Stimulated activated CD8-positive, alpha-beta memory T cell treated with anti-CD3 and anti-CD28 coated beads, Interleukin-12 subunit alpha, Interleukin-12 subunit beta, amount 100 ng/mL, for 4 hours (primary cell): ENCODE data around the gene AGBL4.
"Not testable (repeated sequence)": the region's sequence is repeated elsewhere in the genome, so short reads cannot be mapped to it uniquely, and the experiment has no call there.

Experiments used
- DNase-seq: peaks from one replicate; pipeline ENCODE4 v3.0.0-alpha.2; 2020; ENCODE audit warnings: low read depth

Gene AGBL4

GRCh38 chr1:49435291-49435690 is 588.5 kb downstream of the AGBL4 start:
- no peak for DNase-seq

GRCh38 chr1:49424782-49425181 is 599.0 kb downstream of the AGBL4 start:
- DNase-seq, result no peak

DNA sequence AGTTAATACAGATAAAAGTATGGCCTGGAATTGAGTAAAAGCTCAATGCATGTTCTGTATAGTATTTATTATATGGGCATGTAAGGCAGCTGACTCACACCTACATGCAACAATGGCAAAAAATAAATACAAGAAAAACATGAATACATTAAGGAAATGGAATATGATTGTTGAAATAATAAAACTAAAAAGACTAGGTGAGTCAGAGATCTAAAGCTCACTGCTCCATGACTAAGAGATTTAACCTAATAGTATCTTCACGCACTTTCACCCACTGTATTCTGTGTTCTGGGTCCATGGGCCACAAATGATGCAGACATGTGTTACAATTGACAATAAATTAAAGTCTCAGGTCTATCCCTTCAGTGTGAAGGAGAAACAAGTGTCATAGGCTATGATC is 607.0 kb downstream of the AGBL4 start:
- no peak for DNase-seq

- no peak for DNase-seq
These were observed 615.4 kb downstream of the AGBL4 start for GRCh38 chr1:49408346-49408745.

DNA sequence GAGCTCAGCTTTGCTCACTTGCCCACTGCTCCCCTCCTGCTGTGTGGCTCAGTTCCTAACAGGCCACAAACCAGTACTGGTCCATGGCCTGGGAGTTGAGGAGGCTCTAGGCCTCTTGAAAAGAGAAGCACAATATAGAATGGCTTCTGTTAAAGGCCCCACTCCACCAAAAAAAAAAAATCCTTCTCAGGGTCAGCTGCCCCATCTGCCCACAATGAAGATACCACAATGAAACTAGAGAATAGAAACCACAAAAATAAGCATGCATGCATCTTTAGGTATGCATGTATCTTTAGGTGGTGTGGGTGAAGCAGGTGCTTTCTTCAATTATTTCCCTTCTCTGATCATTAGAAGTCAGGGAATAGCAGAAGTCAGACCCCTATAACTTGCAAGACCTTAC is 626.7 kb downstream of the AGBL4 start:
- DNase-seq, result no peak

- no peak for DNase-seq
These were observed 629.6 kb downstream of the AGBL4 start for GRCh38 chr1:49394200-49394599.

DNA sequence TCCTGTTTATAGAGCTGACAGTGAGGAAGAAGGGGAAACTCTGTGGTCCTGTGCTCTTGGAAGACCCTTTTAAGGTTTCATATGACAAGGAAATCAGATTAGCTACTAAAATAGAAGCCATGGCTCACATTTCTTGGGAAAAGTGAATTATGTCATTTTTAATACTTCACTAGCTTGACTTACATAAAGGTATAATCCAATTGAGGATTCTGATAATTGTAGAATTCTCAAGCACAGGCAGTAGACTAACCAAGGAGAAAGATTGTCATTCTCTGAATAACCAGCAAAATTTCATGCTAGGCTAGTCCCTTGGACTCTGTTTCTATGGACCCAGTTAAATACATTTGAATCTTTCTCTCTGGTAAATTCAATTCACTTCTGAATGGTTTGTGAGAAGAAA is 634.1 kb downstream of the AGBL4 start:
- no peak for DNase-seq

DNA sequence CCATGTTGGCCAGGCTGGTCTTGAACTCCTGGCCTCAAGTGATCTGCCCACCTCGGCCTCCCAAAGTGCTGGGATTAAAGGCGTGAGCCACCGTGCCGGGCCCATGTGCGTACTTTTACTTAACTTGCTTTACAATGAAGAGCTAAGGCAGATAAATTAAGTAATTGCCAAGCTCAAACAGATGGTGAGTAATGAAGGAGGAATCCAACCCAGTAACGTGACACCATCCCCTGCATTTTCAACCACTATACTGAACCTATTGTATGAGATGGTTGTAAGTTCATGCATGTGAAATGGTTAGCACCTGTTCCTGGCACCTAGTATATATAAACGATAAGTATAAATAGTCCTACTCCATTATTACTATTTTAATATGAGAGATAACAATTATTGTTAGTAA is 659.1 kb downstream of the AGBL4 start:
- no peak for DNase-seq

DNA sequence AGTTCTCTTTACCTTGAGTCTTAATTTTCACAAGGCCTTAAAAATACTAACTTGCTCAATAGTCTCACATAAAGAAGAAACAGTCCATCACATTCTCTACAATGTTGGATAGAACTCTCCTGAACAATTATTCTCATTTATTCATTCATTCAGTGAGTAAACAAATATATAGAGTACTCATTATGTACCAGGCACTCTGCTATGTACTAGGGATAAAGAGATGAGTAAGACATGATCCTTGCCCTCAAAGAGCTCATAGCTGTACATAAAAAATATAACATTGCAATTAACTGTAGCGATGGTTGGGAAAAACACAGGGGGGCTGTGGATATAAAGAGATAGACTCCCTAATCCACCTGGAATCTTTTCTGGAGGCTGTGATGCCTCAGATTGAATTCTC is 660.1 kb downstream of the AGBL4 start:
- DNase-seq, result no peak

DNA sequence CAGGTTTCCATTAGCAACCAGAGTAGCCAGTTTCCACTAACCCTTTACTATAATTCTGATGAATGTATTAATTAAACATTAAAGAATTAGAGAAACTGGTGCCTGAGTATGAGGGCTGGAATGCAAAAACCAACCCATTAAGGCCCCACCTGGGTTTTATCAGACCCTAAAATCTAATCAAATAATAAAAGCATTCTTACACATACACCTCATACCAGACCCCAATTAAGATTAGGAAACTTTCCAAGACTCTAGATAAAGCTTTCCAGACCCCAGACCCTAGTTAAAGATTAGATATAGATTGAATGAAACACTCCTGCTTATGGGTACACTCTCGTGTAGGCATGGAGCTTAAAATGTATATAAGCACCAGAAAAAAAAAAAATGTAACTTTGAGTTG is 665.7 kb downstream of the AGBL4 start:
- no peak for DNase-seq

DNA sequence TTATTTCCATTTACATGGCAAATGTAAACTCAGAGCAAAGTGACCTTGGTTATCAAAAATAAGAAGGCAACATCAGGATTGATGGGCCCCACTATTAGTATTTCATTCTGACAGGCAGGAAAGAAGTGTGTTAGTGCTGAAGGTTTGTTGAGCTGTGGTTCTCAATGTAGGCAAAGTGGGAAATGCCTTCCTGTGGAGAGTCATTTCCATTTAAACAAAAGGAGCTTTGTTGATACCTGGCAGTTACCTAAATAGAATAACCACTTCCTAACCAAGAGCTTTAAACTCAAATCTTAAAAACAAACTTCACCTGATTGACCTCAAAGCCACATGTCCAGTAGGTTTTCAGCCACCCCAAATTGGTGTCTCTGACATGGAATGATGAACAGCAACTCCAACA is 667.2 kb downstream of the AGBL4 start:
- DNase-seq, result no peak

DNA sequence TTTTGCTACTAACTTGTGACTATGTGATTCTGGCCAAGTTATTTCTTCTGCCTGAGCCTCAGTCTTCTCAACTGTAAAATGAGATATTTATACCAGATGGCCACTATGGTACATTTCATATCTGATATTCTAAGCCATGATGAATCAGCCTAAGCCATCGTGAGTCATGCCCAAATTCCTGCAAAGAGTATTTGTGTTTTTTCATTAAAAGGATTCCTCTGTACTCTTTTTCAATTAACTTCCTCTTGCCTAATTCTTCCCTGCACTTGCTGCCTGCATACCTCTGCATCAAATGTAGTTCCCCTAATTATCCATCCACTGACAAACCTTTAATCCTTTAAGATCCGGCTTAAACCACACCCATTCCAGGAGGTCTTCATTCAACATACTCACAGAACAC is 672.0 kb downstream of the AGBL4 start:
- DNase-seq, result no peak

DNA sequence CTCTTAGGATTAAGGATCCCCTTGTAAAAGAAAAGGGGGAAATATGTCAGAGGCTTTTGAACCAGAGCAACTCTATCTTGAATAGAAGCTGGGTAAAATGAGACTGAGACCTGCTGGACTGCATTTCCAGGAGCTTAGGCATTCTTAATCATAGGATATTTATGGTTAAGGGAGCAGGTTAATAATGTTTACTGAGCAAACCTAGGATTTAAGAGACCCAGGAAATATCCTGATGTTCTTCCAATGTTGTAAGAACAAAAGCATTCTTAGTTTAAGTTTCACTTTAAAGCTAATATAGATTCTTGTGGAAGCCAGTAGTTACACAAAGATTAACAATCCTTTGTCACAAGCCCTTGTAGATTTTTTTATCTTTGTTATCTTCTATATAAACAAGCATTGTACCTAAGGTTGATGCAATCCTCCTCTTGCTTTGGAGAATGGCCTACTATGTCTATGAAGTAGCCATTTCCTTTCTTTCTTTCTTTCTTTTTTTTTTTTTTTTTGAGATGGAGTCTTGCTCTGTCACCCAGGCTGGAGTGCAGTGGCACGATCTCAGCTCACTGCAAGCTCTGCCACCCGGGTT is 676.9 kb downstream of the AGBL4 start:
- no peak for DNase-seq

DNA sequence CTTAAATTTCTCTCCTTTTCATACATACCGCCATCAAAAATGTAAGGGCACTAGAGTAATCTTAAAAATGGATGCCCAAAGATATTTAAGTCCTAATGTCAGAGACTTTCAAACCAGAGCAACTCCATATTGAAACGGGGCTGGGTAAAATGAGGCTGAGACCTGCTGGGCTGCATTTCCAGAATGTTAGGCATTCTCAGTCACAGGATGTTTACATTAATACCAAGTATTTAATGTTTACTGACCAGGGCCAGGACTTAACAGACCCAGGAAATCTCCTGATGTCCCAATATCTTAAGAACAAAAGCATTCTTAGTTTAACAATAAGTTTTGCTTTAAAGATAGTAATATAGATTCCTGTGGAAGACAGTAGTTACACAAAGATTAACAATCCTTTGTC is 683.2 kb downstream of the AGBL4 start:
- DNase-seq, result no peak

GRCh38 chr1:49339043-49339442 is 684.7 kb downstream of the AGBL4 start:
- no peak for DNase-seq

DNA sequence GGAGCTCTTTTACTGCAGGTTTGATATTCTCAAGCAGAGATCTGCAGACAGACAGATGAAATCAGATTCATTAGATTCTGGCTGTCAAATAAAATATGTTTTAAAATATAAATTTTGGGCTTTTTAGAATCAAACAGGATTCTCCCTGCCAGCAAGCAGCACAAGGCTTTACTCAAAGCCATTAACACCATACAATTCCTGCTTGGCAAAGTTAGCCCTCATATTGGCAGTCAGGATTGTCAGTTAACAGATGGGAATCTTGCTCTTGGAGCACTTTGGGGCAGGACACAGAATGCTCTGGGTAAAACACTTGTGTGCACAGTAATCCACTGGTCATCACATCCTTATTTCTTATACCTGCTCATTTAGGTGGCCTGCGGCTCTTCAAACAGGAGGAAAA is 686.5 kb downstream of the AGBL4 start:
- DNase-seq, result no peak

GRCh38 chr1:49333906-49334305 is 689.8 kb downstream of the AGBL4 start:
- DNase-seq, result no peak

GRCh38 chr1:49331066-49331852 is 692.5 kb downstream of the AGBL4 start:
- no peak for DNase-seq

DNA sequence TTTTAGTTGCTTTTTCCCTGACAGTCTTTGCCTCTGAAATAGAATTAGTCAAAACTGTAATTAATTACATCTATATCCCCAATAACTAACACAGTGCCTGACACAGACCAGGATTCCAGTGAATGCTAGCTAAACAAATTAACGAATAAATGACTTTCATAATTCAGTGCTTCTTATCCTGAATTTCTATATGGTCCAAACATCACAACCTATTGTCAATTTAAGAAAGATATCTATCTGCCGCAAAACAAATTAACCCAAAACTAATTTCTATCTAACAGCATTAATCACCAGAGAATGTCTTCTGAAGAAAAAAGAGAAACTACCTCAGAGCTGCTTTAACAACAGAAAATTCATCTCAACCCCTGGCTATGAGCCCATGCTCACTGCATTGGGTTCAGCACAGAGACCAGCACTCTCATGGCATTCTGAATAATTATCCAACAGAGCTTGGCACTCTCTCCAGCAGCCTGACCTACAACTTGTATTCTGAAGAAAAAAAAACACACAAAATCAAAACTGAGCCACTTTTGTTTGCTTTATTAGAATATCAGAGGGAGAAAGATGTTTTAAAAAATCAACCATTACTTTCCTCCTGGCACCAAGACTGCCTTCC is 699.7 kb downstream of the AGBL4 start:
- DNase-seq, result no peak

DNA sequence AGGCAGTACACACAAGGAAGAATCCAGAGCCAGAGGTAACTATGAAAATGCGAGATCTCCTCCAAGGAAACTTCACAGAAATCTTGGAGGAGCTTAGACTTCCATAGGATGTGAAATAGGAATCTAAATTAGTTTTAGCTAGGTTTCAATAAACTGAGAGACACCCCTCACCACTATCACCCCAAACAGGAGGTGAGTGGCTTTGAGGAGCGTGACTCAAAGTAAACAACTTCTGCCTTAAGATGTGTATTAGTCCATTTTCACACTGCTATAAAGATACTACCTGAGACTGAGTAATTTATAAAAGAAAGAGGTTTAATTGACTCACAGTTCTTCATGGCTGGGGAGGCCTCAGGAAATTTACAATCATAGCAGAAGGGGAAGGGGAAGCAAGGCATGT is 703.3 kb downstream of the AGBL4 start:
- not testable (repeated sequence) for DNase-seq

DNA sequence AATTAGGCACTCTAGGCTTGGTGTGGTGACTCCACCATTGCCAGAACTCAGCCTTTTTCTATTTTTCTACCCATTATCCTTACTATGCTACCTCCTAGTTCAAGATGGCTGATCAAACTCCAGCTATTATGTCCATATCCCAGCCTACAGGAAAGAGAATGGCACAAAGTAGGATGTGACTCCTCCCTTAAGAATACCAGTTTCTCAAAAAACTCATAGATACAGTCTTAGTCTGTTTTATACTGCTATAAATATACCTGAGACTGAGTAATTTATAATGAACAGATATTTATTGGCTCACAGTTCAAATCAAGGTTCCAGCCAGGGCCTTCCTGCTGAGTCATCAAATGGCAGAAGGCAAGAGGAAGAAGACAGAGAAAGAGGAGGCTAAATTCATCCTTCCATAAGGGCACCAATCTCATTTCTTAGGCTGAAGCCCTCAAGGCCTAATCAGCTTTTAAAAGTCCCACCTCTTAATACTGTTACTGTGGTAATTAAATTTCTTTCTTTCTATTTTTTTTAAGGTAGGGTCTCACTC is 704.3 kb downstream of the AGBL4 start:
- no peak for DNase-seq

DNA sequence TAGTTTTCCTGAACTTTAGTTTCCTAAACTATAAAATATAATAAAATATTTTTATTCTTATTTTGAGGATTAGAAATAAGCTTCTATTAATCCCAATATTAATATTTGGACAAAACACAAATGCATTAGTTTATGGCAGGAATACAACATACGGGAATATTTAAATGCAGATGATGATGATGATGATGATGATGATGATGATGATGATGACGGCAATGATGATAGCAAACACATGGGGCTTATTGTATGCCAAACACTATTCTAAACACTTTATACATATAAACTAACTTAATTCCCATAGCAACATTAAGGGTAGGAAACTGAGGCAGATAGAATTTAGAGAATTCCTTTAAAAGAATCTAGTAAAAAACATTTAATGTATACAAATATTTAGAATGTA is 705.5 kb downstream of the AGBL4 start:
- no peak for DNase-seq

DNA sequence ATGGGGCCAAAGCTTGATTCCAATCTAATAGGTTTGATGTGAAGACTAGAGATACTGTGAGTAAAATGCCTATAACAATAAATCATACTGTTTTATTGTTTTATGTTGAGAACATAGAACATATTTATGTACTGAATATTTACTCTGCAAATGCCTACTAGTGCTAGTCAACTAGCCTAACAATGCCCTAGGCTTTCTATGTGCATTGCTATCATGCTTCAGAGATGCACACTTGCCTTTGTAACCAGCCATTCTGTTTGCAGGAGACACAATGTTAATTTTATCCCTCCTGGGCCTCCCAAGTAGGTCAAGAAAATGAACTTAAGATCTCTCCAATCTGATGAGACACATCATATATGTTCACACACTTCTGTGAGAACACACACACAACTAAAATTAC is 716.3 kb downstream of the AGBL4 start:
- DNase-seq, result no peak
